HCT116 (cell line): ENCODE results near the gene TCF12. TPM values are rescaled to one million over a fixed set of nuclear protein-coding genes. Genes with fewer than 3 reads are reported as not detected.

Experiments used
- ATAC-seq: fragments of 200-7000 bp; cut with Tn5 transposase; 2 replicates; pipeline ENCODE4 v1.9.1; 2020; ENCODE audit warnings: mild to moderate bottlenecking, moderate library complexity
- BruUV-seq: library from RNA; stranded (reverse); fragments of 400-500 nt; replicated peaks from 2 replicates; lab custom pipeline; 2021; lab: Mats Ljungman, UMichigan
- CTCF ChIA-PET: fragments of 300-600 bp; sonication (Branson Sonifier 250); formaldehyde crosslinking; loops from one replicate; lab custom pipeline; 2021; ENCODE audit warnings: antibody characterized with exemption; lab: Charles Lee
- POLR2A ChIA-PET: fragments of 300-600, 350-600 bp; sonication (Branson Sonifier 250); formaldehyde crosslinking; loops from one replicate; lab custom pipeline; 2021; ENCODE audit warnings: antibody characterized with exemption; lab: Charles Lee
- RAD21 ChIA-PET, 2 experiments: fragments of 300-600 bp; sonication (Branson Sonifier 250); formaldehyde crosslinking; loops; one replicate each; lab custom pipeline; 2023; ENCODE audit warnings: low total read pairs in 2 of 2; ENCODE audit not compliant: uncharacterized antibody in 2 of 2, unreplicated experiment in 2 of 2, low non-redundant PET in 1 of 2; lab: Charles Lee
- DNase-seq: peaks from one replicate; pipeline ENCODE4 v3.0.0-alpha.2; 2010; ENCODE audit warnings: low read depth, low spot score
- H2AFZ ChIP-seq: fragments of 200-600 bp; shearing (Covaris generic), sonication (generic); 2 replicates; pipeline ENCODE4 v1.6.1; 2017; ENCODE audit warnings: low read depth, mixed run types, mixed read lengths, antibody characterized with exemption, low read length; ENCODE audit not compliant: poor library complexity, severe bottlenecking
- H3K27ac ChIP-seq: 2 replicates; pipeline ENCODE4 v1.5.1; 2012; ENCODE audit warnings: low read depth, low read length
- H3K27me3 ChIP-seq: fragments of 200-600 bp; sonication (generic); 2 replicates; pipeline ENCODE4 v1.6.1; 2016; ENCODE audit warnings: mixed run types, low read length, mixed read lengths; ENCODE audit not compliant: insufficient read depth
- H3K36me3 ChIP-seq, 2 experiments: fragments of 200-500 bp in 1 of 2; fragments of 200-600 bp in 1 of 2; sonication (Bioruptor generic) in 1 of 2; sonication (generic) in 1 of 2; 2 replicates each; pipeline versions ENCODE4 v1.5.1 to v1.6.1; 2014 to 2016; ENCODE audit warnings: low read length in 2 of 2, inconsistent platforms in 1 of 2, mixed read lengths in 1 of 2, mixed run types in 1 of 2; ENCODE audit not compliant: insufficient read depth in 2 of 2, control insufficient read depth in 1 of 2
- H3K4me1 ChIP-seq, 2 experiments: fragments of 200-600 bp in 1 of 2; sonication (generic) in 1 of 2; 2 replicates each; pipeline versions ENCODE4 v1.5.1 to v1.6.1; 2012 to 2017; ENCODE audit warnings: low read length in 2 of 2, inconsistent platforms in 1 of 2, mild to moderate bottlenecking in 1 of 2, mixed read lengths in 1 of 2, mixed run types in 1 of 2, moderate library complexity in 1 of 2; ENCODE audit not compliant: insufficient read depth in 2 of 2, control insufficient read depth in 1 of 2
- H3K4me2 ChIP-seq: fragments of 200-600 bp; sonication (generic); 2 replicates; pipeline ENCODE4 v1.6.1; 2017; ENCODE audit warnings: mixed run types, low read length, mixed read lengths
- H3K4me3 ChIP-seq, 2 experiments: fragments of 200-600 bp in 1 of 2; sonication (generic) in 1 of 2; replicated peaks in 1 of 2; 2 replicates each; pipeline ENCODE4 v1.5.1; 2011 to 2016; ENCODE audit warnings: low read length in 2 of 2, control low read depth in 1 of 2, low read depth in 1 of 2, mild to moderate bottlenecking in 1 of 2, mixed read lengths in 1 of 2, mixed run types in 1 of 2
- H3K79me2 ChIP-seq: fragments of 200-600 bp; sonication (generic); 2 replicates; pipeline ENCODE4 v1.6.1; 2017; ENCODE audit warnings: mild to moderate bottlenecking, mixed run types, low read length, moderate library complexity, mixed read lengths; ENCODE audit not compliant: insufficient read depth
- H3K9ac ChIP-seq: fragments of 200-600 bp; sonication (generic); 2 replicates; pipeline ENCODE4 v1.6.1; 2016; ENCODE audit warnings: low read length, mixed read lengths
- H3K9me2 ChIP-seq: fragments of 200-600 bp; sonication (generic), shearing (Covaris generic); 2 replicates; pipeline ENCODE4 v1.6.1; 2017; ENCODE audit warnings: mixed run types, mild to moderate bottlenecking, moderate library complexity; ENCODE audit not compliant: insufficient read depth
- H3K9me3 ChIP-seq, 2 experiments: fragments of 200-500 bp in 1 of 2; fragments of 200-600 bp in 1 of 2; sonication (Bioruptor generic) in 1 of 2; sonication (generic) in 1 of 2; 2 replicates each; pipeline ENCODE4 v1.6.1; 2014 to 2017; ENCODE audit warnings: low read length in 2 of 2, mixed read lengths in 2 of 2, inconsistent platforms in 1 of 2, low read depth in 1 of 2, mild to moderate bottlenecking in 1 of 2, mixed run types in 1 of 2, moderate library complexity in 1 of 2; ENCODE audit not compliant: control insufficient read depth in 1 of 2, insufficient read depth in 1 of 2
- H4K20me1 ChIP-seq: fragments of 200-600 bp; sonication (generic), shearing (Covaris generic); 2 replicates; pipeline ENCODE4 v1.6.1; 2017; ENCODE audit warnings: mixed run types, mild to moderate bottlenecking, moderate library complexity; ENCODE audit not compliant: insufficient read depth
- CEBPB ChIP-seq: IDR thresholded peaks from 2 replicates; pipeline ENCODE4 v1.6.1; 2012; ENCODE audit warnings: low read depth
- EGR1 ChIP-seq: IDR thresholded peaks from 2 replicates; pipeline ENCODE4 v1.6.1; 2012; ENCODE audit warnings: low read depth
- ELF1 ChIP-seq: IDR thresholded peaks from 2 replicates; pipeline ENCODE4 v1.6.1; 2012; ENCODE audit warnings: low read depth, borderline replicate concordance
- EZH2 ChIP-seq: fragments of 200-600 bp; sonication (generic); IDR thresholded peaks from 2 replicates; pipeline ENCODE4 v1.6.1; 2017; ENCODE audit warnings: antibody characterized with exemption, mixed run types
- EZH2phosphoT487 ChIP-seq: fragments of 200-600 bp; IDR thresholded peaks from 2 replicates; pipeline ENCODE4 v1.6.1; 2018; ENCODE audit warnings: antibody characterized with exemption, borderline replicate concordance
- JUND ChIP-seq: IDR thresholded peaks from 2 replicates; pipeline ENCODE4 v1.6.1; 2012
- MAX ChIP-seq: IDR thresholded peaks from 2 replicates; pipeline ENCODE4 v1.6.1; 2012
- POLR2A ChIP-seq: IDR thresholded peaks from 2 replicates; pipeline ENCODE4 v1.7.0; 2011; ENCODE audit warnings: borderline replicate concordance; ENCODE audit not compliant: insufficient read depth, insufficient read length; ENCODE audit errors: extremely low read depth
- POLR2AphosphoS5 ChIP-seq: IDR thresholded peaks from 2 replicates; pipeline ENCODE4 v1.6.1; 2011; ENCODE audit warnings: mild to moderate bottlenecking, low read depth, low read length, moderate library complexity
- RAD21 ChIP-seq: IDR thresholded peaks from 2 replicates; pipeline ENCODE4 v1.6.1; 2012; ENCODE audit warnings: low read depth, mild to moderate bottlenecking
- SIN3A ChIP-seq: IDR thresholded peaks from 2 replicates; pipeline ENCODE4 v1.6.1; 2012; ENCODE audit warnings: low read depth
- SP1 ChIP-seq: IDR thresholded peaks from 2 replicates; pipeline ENCODE4 v1.6.1; 2012; ENCODE audit warnings: low read depth
- SRF ChIP-seq: IDR thresholded peaks from 2 replicates; pipeline ENCODE4 v1.6.1; 2012; ENCODE audit warnings: low read depth
- TCF7L2 ChIP-seq: IDR thresholded peaks from 2 replicates; pipeline ENCODE4 v1.7.0; 2011; ENCODE audit warnings: borderline replicate concordance, inconsistent platforms; ENCODE audit not compliant: insufficient read depth, insufficient read length; ENCODE audit errors: extremely low read depth
- ZFX ChIP-seq: fragments of 450-650 bp; IDR thresholded peaks from 2 replicates; pipeline ENCODE4 v1.6.1; 2017
- ZNF274 ChIP-seq: fragments of 200-500 bp; sonication (Bioruptor generic); IDR thresholded peaks from 2 replicates; pipeline ENCODE4 v1.6.1; 2014; ENCODE audit warnings: mild to moderate bottlenecking, low read depth, low read length, inconsistent platforms
- intact Hi-C: fragments of 100-400 bp; cut with micrococcal nuclease; formaldehyde crosslinking; loops from 2 replicates; pipeline ENCODE4 v1.10.0; 2022
- total RNA-seq: library from RNA; stranded (reverse); gene quantifications from one replicate; pipeline ENCODE4 v1.2.1, GENCODE V29; 2021; ENCODE audit not compliant: unreplicated experiment
- TF ChIP-seq, protein P1 (sequence below): IDR thresholded peaks from 2 replicates; pipeline ENCODE4 v1.6.1; 2012; ENCODE audit warnings: low read depth
- TF ChIP-seq, protein P2 (sequence below): IDR thresholded peaks from 2 replicates; pipeline ENCODE4 v1.6.1; 2011; ENCODE audit warnings: mild to moderate bottlenecking, low read length, moderate library complexity; ENCODE audit not compliant: insufficient replicate concordance; ENCODE audit errors: extremely low read depth
- TF ChIP-seq, protein P3 (sequence below), 3 experiments: fragments of 200-600 bp in 1 of 3; sonication (generic) in 1 of 3; IDR thresholded peaks in 2 of 3; conservative IDR thresholded peaks in 1 of 3; 2 replicates each; pipeline ENCODE4 v1.5.1; 2012 to 2017; ENCODE audit warnings: low read depth in 2 of 3, low read length in 2 of 3, antibody characterized with exemption in 1 of 3, borderline replicate concordance in 1 of 3, control low read depth in 1 of 3, mild to moderate bottlenecking in 1 of 3, mixed read lengths in 1 of 3, mixed run types in 1 of 3, moderate library complexity in 1 of 3; ENCODE audit not compliant: insufficient read depth in 1 of 3
- TF ChIP-seq, protein P4 (sequence below): IDR thresholded peaks from 2 replicates; pipeline ENCODE4 v1.6.1; 2012

TCF12 gene
- total RNA-seq, 1 experiment from 2014 or later = 71.6 TPM

GRCh38 chr15:57278439-57278838 is 360.0 kb downstream of the TCF12 start:
- Histone ChIP-seq H3K4me1 (peaks cover 4 to 9% of the 10 kb centered on the region in 2 experiments; a peak in 2 of 4 replicates), H3K4me3 (no peak overlapping the region), H3K9ac (no peak overlapping the region), H4K20me1 (no peaks in the 10 kb centered on the region), H3K79me2 (no peaks in the 10 kb centered on the region), H3K4me2 (no peak overlapping the region), H3K36me3 (peaks cover 0 to 4% of the 10 kb centered on the region in 2 experiments; a peak in 1 of 4 replicates), H3K9me3 (no peaks in the 10 kb centered on the region), H3K27ac (no peak overlapping the region), H2AFZ (no peak overlapping the region), H3K9me2 (no peaks in the 10 kb centered on the region), H3K27me3 (no peaks in the 10 kb centered on the region)
- RAD21 ChIA-PET = no interaction called here
- CTCF ChIA-PET = no interaction called here
- TF ChIP-seq SRF = no peak
- no peak for TF ChIP-seq ELF1
- TF ChIP-seq, protein P1, sequence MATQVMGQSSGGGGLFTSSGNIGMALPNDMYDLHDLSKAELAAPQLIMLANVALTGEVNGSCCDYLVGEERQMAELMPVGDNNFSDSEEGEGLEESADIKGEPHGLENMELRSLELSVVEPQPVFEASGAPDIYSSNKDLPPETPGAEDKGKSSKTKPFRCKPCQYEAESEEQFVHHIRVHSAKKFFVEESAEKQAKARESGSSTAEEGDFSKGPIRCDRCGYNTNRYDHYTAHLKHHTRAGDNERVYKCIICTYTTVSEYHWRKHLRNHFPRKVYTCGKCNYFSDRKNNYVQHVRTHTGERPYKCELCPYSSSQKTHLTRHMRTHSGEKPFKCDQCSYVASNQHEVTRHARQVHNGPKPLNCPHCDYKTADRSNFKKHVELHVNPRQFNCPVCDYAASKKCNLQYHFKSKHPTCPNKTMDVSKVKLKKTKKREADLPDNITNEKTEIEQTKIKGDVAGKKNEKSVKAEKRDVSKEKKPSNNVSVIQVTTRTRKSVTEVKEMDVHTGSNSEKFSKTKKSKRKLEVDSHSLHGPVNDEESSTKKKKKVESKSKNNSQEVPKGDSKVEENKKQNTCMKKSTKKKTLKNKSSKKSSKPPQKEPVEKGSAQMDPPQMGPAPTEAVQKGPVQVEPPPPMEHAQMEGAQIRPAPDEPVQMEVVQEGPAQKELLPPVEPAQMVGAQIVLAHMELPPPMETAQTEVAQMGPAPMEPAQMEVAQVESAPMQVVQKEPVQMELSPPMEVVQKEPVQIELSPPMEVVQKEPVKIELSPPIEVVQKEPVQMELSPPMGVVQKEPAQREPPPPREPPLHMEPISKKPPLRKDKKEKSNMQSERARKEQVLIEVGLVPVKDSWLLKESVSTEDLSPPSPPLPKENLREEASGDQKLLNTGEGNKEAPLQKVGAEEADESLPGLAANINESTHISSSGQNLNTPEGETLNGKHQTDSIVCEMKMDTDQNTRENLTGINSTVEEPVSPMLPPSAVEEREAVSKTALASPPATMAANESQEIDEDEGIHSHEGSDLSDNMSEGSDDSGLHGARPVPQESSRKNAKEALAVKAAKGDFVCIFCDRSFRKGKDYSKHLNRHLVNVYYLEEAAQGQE = no peak
- TF ChIP-seq, protein P2, sequence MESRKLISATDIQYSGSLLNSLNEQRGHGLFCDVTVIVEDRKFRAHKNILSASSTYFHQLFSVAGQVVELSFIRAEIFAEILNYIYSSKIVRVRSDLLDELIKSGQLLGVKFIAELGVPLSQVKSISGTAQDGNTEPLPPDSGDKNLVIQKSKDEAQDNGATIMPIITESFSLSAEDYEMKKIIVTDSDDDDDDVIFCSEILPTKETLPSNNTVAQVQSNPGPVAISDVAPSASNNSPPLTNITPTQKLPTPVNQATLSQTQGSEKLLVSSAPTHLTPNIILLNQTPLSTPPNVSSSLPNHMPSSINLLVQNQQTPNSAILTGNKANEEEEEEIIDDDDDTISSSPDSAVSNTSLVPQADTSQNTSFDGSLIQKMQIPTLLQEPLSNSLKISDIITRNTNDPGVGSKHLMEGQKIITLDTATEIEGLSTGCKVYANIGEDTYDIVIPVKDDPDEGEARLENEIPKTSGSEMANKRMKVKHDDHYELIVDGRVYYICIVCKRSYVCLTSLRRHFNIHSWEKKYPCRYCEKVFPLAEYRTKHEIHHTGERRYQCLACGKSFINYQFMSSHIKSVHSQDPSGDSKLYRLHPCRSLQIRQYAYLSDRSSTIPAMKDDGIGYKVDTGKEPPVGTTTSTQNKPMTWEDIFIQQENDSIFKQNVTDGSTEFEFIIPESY = no peak
- TF ChIP-seq MAX = no peak
- TF ChIP-seq ZFX = no peak
- TF ChIP-seq, protein P3, sequence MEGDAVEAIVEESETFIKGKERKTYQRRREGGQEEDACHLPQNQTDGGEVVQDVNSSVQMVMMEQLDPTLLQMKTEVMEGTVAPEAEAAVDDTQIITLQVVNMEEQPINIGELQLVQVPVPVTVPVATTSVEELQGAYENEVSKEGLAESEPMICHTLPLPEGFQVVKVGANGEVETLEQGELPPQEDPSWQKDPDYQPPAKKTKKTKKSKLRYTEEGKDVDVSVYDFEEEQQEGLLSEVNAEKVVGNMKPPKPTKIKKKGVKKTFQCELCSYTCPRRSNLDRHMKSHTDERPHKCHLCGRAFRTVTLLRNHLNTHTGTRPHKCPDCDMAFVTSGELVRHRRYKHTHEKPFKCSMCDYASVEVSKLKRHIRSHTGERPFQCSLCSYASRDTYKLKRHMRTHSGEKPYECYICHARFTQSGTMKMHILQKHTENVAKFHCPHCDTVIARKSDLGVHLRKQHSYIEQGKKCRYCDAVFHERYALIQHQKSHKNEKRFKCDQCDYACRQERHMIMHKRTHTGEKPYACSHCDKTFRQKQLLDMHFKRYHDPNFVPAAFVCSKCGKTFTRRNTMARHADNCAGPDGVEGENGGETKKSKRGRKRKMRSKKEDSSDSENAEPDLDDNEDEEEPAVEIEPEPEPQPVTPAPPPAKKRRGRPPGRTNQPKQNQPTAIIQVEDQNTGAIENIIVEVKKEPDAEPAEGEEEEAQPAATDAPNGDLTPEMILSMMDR (IDR thresholded peaks at IDR 0.05 in 2 of 3, conservative IDR thresholded peaks at IDR 0.05 in 1 of 3; ENCODE audit: borderline replicate concordance in 1 of 3, insufficient read depth in 1 of 3, low read depth in 2 of 3, low read length in 2 of 3) = no peak
- no peak for TF ChIP-seq SP1
- TF ChIP-seq CEBPB = no peak
- no peak for TF ChIP-seq JUND
- no peak for TF ChIP-seq EGR1
- no peak for TF ChIP-seq EZH2
- no peak for TF ChIP-seq ZNF274
- no peak for TF ChIP-seq EZH2phosphoT487
- TF ChIP-seq POLR2AphosphoS5 = no peak
- TF ChIP-seq POLR2A = no peak
- no peak for TF ChIP-seq SIN3A
- TF ChIP-seq RAD21 = no peak
- TF ChIP-seq TCF7L2 = no peak
- TF ChIP-seq, protein P4, sequence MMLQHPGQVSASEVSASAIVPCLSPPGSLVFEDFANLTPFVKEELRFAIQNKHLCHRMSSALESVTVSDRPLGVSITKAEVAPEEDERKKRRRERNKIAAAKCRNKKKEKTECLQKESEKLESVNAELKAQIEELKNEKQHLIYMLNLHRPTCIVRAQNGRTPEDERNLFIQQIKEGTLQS = no peak
- no peak for ATAC-seq
- DNase-seq = no peak
- intact Hi-C loops = no loop called here
- POLR2A ChIA-PET = no interaction called here
- no TSS peak for BruUV-seq
